Mesenteric fat pad (tissue), 1 donor: ENCODE data around the gene TBX18. TPM values are rescaled to one million over a fixed set of nuclear protein-coding genes. Genes with fewer than 3 reads are reported as not detected.

Source experiments
- DNase-seq: peaks from one replicate; pipeline ENCODE4 v3.0.0-alpha.2; 2020; ENCODE audit warnings: low spot score
- total RNA-seq: library from RNA; stranded (reverse); fragmentation: NEBNext Ultra II Directional; extraction: Animal tissue kit (Norgen Biotek cat#: 25700); gene quantifications from one replicate; pipeline ENCODE4 v1.2.1, GENCODE V29; 2021
- donor health status: DM: yes; HTN: yes; CAD: no.

The TBX18 gene
- total RNA-seq, 1 donor from 2014 or later: 13.8 TPM

GRCh38 chr6:84675651-84676050 lies 88.7 kb downstream of the TBX18 start:
- no peak for DNase-seq

GRCh38 chr6:84674395-84674794 lies 90.0 kb downstream of the TBX18 start:
- no peak for DNase-seq

GRCh38 chr6:84671183-84671582 lies 93.2 kb downstream of the TBX18 start:
- no peak for DNase-seq

GRCh38 chr6:84669945-84670344 lies 94.5 kb downstream of the TBX18 start:
- no peak for DNase-seq

GRCh38 chr6:84667252-84668213 lies 96.9 kb downstream of the TBX18 start:
- no peak for DNase-seq

GRCh38 chr6:84665401-84665800 lies 99.0 kb downstream of the TBX18 start:
- DNase-seq: no peak

GRCh38 chr6:84663866-84664265 lies 100.5 kb downstream of the TBX18 start:
- no peak for DNase-seq

- no peak for DNase-seq
These were observed 106.9 kb downstream of the TBX18 start for GRCh38 chr6:84657486-84657885.

- no peak for DNase-seq
These were observed 107.4 kb downstream of the TBX18 start for GRCh38 chr6:84657025-84657424.

- no peak for DNase-seq
These were observed 111.3 kb downstream of the TBX18 start for GRCh38 chr6:84653027-84653551.

- no peak for DNase-seq
These were observed 111.9 kb downstream of the TBX18 start for GRCh38 chr6:84652356-84653026.

GRCh38 chr6:84651583-84651982 lies 112.8 kb downstream of the TBX18 start:
- DNase-seq: no peak

GRCh38 chr6:84648444-84648843 lies 116.0 kb downstream of the TBX18 start:
- DNase-seq: no peak

- no peak for DNase-seq
These were observed 118.7 kb downstream of the TBX18 start for GRCh38 chr6:84645563-84646266.

- no peak for DNase-seq
These were observed 119.4 kb downstream of the TBX18 start for GRCh38 chr6:84645000-84645399.

- no peak for DNase-seq
These were observed 120.6 kb downstream of the TBX18 start for GRCh38 chr6:84643778-84644177.

GRCh38 chr6:84641076-84641475 lies 123.3 kb downstream of the TBX18 start:
- DNase-seq: no peak

- no peak for DNase-seq
These were observed 125.0 kb downstream of the TBX18 start for GRCh38 chr6:84639396-84639795.

- DNase-seq: no peak
These were observed 126.1 kb downstream of the TBX18 start for GRCh38 chr6:84638286-84638685.
